ENCODE measurements around the gene KCND2. TPM values are rescaled to one million over a fixed set of nuclear protein-coding genes. Genes with fewer than 3 reads are reported as not detected.

Gene KCND2
- total and polyA plus RNA-seq, 8 donors = 0.21 to 1.9 (median 0.63) TPM

DNA sequence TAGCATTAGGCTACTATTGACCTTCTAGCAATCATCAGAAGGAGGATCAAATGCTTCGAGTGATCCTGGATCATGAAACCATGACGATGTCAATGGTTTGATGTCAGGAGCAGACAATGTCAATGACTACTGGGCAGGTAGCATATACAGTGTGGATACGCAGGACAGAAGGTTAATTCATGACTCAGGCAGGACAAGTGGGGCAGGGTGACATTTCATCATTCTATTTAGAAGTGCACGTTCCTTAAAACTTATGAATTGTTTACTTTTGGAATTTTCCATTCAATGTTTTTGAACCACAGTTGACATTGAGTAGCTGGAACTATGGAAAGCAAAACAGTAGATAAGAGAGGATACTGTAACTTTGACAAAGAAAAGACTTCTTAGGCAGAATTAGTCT is 444.2 kb downstream of the KCND2 start:
- Histone ChIP-seq H3K27ac (no peak overlapping the region), H3K4me1 (no peaks in the 10 kb centered on the region), H3K4me3 (no peak overlapping the region), H3K36me3 (no peaks in the 10 kb centered on the region), H3K27me3 (no peaks in the 10 kb centered on the region), H3K9me3 (no peaks in the 10 kb centered on the region)
- intact Hi-C loops (cut with DNase I) = no loop called here
- ATAC-seq = peak; percentile 54
- no peak for DNase-seq
- TF ChIP-seq, protein P1, sequence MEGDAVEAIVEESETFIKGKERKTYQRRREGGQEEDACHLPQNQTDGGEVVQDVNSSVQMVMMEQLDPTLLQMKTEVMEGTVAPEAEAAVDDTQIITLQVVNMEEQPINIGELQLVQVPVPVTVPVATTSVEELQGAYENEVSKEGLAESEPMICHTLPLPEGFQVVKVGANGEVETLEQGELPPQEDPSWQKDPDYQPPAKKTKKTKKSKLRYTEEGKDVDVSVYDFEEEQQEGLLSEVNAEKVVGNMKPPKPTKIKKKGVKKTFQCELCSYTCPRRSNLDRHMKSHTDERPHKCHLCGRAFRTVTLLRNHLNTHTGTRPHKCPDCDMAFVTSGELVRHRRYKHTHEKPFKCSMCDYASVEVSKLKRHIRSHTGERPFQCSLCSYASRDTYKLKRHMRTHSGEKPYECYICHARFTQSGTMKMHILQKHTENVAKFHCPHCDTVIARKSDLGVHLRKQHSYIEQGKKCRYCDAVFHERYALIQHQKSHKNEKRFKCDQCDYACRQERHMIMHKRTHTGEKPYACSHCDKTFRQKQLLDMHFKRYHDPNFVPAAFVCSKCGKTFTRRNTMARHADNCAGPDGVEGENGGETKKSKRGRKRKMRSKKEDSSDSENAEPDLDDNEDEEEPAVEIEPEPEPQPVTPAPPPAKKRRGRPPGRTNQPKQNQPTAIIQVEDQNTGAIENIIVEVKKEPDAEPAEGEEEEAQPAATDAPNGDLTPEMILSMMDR (IDR thresholded peaks at IDR 0.05) = no peak

DNA sequence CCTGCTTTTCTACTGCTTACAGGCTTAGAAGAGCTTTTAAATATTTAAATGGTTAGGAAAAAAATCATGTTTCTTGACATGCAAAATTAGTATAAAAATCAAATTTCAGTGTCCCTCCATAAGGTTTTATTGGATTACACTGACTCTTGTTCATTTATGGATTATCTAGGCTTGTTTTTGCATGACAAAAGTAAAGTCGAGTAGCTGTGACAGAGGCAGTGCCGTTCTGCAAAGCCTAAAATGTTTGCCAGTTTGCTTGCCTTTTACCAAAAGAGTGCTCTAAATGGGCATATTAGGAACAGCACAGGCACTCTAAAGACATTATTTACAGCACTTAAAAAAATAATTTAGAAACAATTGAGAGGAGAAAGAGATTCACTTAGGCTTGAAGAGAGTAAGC is 445.4 kb downstream of the KCND2 start:
- H3K27ac ChIP-seq = no peak overlapping the region
- no peaks in the 10 kb centered on the region for H3K36me3 ChIP-seq
- TF ChIP-seq, protein P1 (IDR thresholded peaks at IDR 0.05) = no peak
- ATAC-seq (no peak), DNase-seq (no peak)
- no peaks in the 10 kb centered on the region for H3K27me3 ChIP-seq
- H3K4me1 ChIP-seq = no peaks in the 10 kb centered on the region
- no peak overlapping the region for H3K4me3 ChIP-seq
- no peaks in the 10 kb centered on the region for H3K9me3 ChIP-seq
- intact Hi-C loops (cut with DNase I) = no loop called here

DNA sequence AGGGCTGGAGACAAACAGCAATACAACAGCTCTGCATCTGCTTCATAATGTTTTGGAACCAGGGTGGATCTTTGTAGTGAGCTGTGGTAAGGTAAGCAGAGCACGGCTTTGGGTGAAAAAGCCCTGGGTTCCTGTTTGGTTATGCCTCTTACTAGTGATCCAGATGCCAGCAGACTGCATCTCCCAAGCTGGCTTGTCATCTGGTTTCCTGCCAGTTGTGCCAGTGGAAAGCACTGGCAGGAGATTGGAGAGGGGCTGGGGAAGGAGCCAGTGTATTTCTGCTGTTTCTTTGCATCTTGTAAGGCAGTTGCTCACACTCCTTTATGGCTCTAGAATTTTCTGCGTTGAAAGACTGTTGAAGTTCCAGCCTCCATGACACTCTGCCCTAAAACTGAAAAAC is 447.3 kb downstream of the KCND2 start:
- intact Hi-C loops (cut with DNase I) = no loop called here
- Histone ChIP-seq H3K36me3 (no peaks in the 10 kb centered on the region), H3K27me3 (no peaks in the 10 kb centered on the region), H3K27ac (no peak overlapping the region), H3K4me3 (no peak overlapping the region), H3K9me3 (no peaks in the 10 kb centered on the region), H3K4me1 (no peaks in the 10 kb centered on the region)
- DNase-seq = no peak
- no peak for ATAC-seq
- TF ChIP-seq, protein P1 (IDR thresholded peaks at IDR 0.05) = no peak

DNA sequence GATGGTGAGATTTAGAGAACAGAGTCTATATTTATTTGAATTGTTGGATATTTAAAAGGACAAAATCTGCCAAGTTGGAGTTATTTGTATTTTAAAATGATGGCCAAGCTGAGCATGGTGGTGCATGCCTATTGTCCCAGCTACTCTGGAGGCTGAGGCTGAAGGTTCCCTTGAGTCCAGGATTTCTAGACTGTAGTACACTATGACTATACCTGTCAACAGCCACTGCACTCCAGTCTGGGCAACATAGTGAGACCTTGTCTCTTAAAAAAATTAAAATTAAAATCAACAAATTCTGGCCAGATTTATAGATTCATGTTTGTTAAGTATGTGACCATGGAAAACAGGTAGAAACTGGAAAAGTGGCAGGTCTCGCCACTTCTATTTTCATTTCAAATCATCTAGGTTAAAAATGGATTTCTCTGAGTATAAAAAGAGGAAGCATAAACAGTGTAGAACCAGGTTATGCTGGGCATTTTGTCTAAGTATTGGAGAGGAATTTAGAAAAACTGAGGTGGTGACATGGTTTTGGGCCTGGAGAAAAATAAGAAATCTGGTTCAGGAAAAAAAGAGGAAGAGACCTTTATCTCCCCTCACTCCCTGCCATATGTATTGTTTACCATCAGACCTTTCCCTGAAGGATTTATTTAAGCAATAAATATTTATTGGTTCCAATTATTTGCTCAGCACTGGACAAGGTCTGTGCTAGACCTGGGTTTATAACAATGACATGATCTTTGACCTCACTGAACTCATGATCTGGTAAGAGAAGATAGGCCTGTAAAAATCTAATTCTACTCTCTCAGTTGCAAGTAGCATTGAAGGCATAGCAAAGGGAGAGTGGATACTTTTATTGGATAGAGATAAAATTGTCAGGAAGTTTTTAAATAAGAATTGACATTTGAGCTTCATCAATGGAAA is 450.8 kb downstream of the KCND2 start:
- Histone ChIP-seq H3K36me3 (no peaks in the 10 kb centered on the region), H3K27me3 (no peaks in the 10 kb centered on the region), H3K27ac (no peak overlapping the region), H3K4me1 (no peaks in the 10 kb centered on the region), H3K9me3 (no peaks in the 10 kb centered on the region), H3K4me3 (no peak overlapping the region)
- intact Hi-C loops (cut with DNase I) = no loop called here
- DNase-seq = no peak
- TF ChIP-seq, protein P1 (IDR thresholded peaks at IDR 0.05) = no peak
- no peak for ATAC-seq

DNA sequence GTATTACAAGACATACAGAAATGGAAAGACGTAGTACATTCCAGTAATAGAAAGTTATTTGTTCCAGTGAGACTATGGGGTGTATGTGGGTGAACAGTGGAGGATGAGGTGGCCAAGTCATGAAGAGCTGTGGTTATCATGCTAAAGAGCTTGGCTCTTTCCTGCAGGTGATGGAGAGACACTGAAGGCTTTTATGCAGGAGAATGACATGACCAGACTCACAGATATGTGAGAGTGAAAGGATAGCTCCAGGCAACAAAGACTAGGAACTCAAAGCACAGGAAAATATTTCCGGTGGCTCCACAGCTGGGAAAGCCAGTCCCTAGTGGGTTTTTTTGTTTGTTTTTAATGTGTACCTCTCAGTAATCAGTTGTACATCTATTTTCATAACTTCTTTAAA is 451.5 kb downstream of the KCND2 start:
- ATAC-seq = no peak

More for the DNA sequence above, 451.5 kb downstream of the KCND2 start:
- intact Hi-C loops (cut with DNase I) = no loop called here
- no peaks in the 10 kb centered on the region for H3K27me3 ChIP-seq
- DNase-seq = no peak
- H3K9me3 ChIP-seq = no peaks in the 10 kb centered on the region
- TF ChIP-seq, protein P1 (IDR thresholded peaks at IDR 0.05) = no peak
- H3K36me3 ChIP-seq = no peaks in the 10 kb centered on the region
- no peak overlapping the region for H3K4me3 ChIP-seq
- no peak overlapping the region for H3K27ac ChIP-seq
- H3K4me1 ChIP-seq = no peaks in the 10 kb centered on the region
